ENCODE data around the gene NKAIN4. TPM values are rescaled to one million over a fixed set of nuclear protein-coding genes. Genes with fewer than 3 reads are reported as not detected.

The NKAIN4 gene
- total and polyA plus RNA-seq, 4 donors, result 0.05 TPM; not detected in 3

- H3K27ac ChIP-seq (ENCODE audit: low read depth in 1 of 2, low read length in 2 of 2), result no peak overlapping the region
- H3K4me3 ChIP-seq (ENCODE audit: low read depth in 1 of 3, low read length in 3 of 3), result no peak overlapping the region
- DNase-seq (ENCODE audit: low spot score), result no peak
- no peaks in the 10 kb centered on the region for H3K9me3 ChIP-seq (ENCODE audit: control insufficient read depth in 4 of 4, low read length in 3 of 4)
- H3K36me3 ChIP-seq (ENCODE audit: control insufficient read depth in 4 of 4, insufficient read depth in 3 of 4, low read depth in 1 of 4, low read length in 3 of 4), result no peaks in the 10 kb centered on the region
- 59% methylated on average over 14 of the region's 14 CpGs for WGBS
- peaks cover 0 to 2% (median under 1%) of the 10 kb centered on the region in 4 donors for H3K27me3 ChIP-seq (ENCODE audit: control insufficient read depth in 4 of 4, insufficient read depth in 4 of 4, low read length in 3 of 4)
- no peak overlapping the region for H3K9ac ChIP-seq (ENCODE audit: low read depth in 1 of 2, low read length in 2 of 2)
- TF ChIP-seq YY1 (IDR thresholded peaks at IDR 0.05), result no peak
- TF ChIP-seq MAX (IDR thresholded peaks at IDR 0.05), result no peak
- no peak for TF ChIP-seq ZBTB33 (IDR thresholded peaks at IDR 0.05)
- TF ChIP-seq FOXA1 (IDR thresholded peaks at IDR 0.05), result no peak
- TF ChIP-seq HNF4A (conservative IDR thresholded peaks at IDR 0.05), result no peak
- no peak for TF ChIP-seq FOXA2 (IDR thresholded peaks at IDR 0.05)
- TF ChIP-seq TAF1 (conservative IDR thresholded peaks at IDR 0.05), result no peak
- peaks cover 0 to 3% (median 1%) of the 10 kb centered on the region in 4 donors for H3K4me1 ChIP-seq (ENCODE audit: control insufficient read depth in 4 of 4, insufficient read depth in 4 of 4, low read length in 3 of 4)
These were observed 10.3 kb upstream of the NKAIN4 start for GRCh38 chr20:63264519-63264918.

GRCh38 chr20:63264000-63264399, 9.7 kb upstream of the NKAIN4 start:
- TF ChIP-seq FOXA2 (IDR thresholded peaks at IDR 0.05) (no peak), JUND (IDR thresholded peaks at IDR 0.05) (no peak), EGR1 (IDR thresholded peaks at IDR 0.05; ENCODE audit: low read depth in 2 of 2) (no peak), RXRA (IDR thresholded peaks at IDR 0.05) (no peak), YY1 (IDR thresholded peaks at IDR 0.05) (no peak), MAX (IDR thresholded peaks at IDR 0.05) (no peak), HNF4A (conservative IDR thresholded peaks at IDR 0.05) (no peak), REST (IDR thresholded peaks at IDR 0.05) (no peak), HNF4G (IDR thresholded peaks at IDR 0.05) (no peak)
- TF ChIP-seq, protein P1, sequence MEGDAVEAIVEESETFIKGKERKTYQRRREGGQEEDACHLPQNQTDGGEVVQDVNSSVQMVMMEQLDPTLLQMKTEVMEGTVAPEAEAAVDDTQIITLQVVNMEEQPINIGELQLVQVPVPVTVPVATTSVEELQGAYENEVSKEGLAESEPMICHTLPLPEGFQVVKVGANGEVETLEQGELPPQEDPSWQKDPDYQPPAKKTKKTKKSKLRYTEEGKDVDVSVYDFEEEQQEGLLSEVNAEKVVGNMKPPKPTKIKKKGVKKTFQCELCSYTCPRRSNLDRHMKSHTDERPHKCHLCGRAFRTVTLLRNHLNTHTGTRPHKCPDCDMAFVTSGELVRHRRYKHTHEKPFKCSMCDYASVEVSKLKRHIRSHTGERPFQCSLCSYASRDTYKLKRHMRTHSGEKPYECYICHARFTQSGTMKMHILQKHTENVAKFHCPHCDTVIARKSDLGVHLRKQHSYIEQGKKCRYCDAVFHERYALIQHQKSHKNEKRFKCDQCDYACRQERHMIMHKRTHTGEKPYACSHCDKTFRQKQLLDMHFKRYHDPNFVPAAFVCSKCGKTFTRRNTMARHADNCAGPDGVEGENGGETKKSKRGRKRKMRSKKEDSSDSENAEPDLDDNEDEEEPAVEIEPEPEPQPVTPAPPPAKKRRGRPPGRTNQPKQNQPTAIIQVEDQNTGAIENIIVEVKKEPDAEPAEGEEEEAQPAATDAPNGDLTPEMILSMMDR (IDR thresholded peaks at IDR 0.05; ENCODE audit: low read depth, low read length, missing input control), result no peak
- Histone ChIP-seq H3K9ac (ENCODE audit: low read depth in 1 of 2, low read length in 2 of 2) (no peak overlapping the region), H3K4me3 (ENCODE audit: low read depth in 1 of 3, low read length in 3 of 3) (no peak overlapping the region), H3K27me3 (ENCODE audit: control insufficient read depth in 4 of 4, insufficient read depth in 4 of 4, low read length in 3 of 4) (peaks cover 0 to 2% (median under 1%) of the 10 kb centered on the region in 4 donors), H3K27ac (ENCODE audit: low read depth in 1 of 2, low read length in 2 of 2) (no peak overlapping the region), H3K36me3 (ENCODE audit: control insufficient read depth in 4 of 4, insufficient read depth in 3 of 4, low read depth in 1 of 4, low read length in 3 of 4) (no peaks in the 10 kb centered on the region), H3K4me1 (ENCODE audit: control insufficient read depth in 4 of 4, insufficient read depth in 4 of 4, low read length in 3 of 4) (peaks cover 0 to 3% (median 1%) of the 10 kb centered on the region in 4 donors), H3K9me3 (ENCODE audit: control insufficient read depth in 4 of 4, low read length in 3 of 4) (no peaks in the 10 kb centered on the region)
- no peak for DNase-seq (ENCODE audit: low spot score)
- 85% methylated on average over 10 of the region's 10 CpGs for WGBS
